ENCODE results near the gene ARF6. TPM values are rescaled to one million over a fixed set of nuclear protein-coding genes. Genes with fewer than 3 reads are reported as not detected.

The ARF6 gene
- total RNA-seq, 4 donors from 2014 or later, result 20.7 to 40.0 (median 30.8) TPM

GRCh38 chr14:49907186-49907585 lies 14.3 kb downstream of the ARF6 start:
- TF ChIP-seq CTCF (IDR thresholded peaks at IDR 0.05 in 4 of 5, conservative IDR thresholded peaks at IDR 0.05 in 1 of 5) (no peak), POLR2A (IDR thresholded peaks at IDR 0.05) (no peak)
- no peak for DNase-seq
- no peaks in the 10 kb centered on the region for H3K36me3 ChIP-seq
- H3K4me1 ChIP-seq, result peaks cover 0 to 6% of the 10 kb centered on the region in 2 donors
- H3K27ac ChIP-seq, result no peak overlapping the region
- no peak overlapping the region for H3K4me3 ChIP-seq
- ATAC-seq, result no peak
- intact Hi-C loops (cut with DNase I; ENCODE audit: low total_unique reads), result loop anchor here (5.0 kb wide), 1 partner anchor 45 kb away; no protein-coding TSS in a partner anchor
- H3K27me3 ChIP-seq, result no peaks in the 10 kb centered on the region
- in situ Hi-C loops (cut with MboI; ENCODE audit: low sequenced_read_pairs in 4 of 4), result no loop called here
- no peaks in the 10 kb centered on the region for H3K9me3 ChIP-seq

- Histone ChIP-seq H3K27me3 (no peaks in the 10 kb centered on the region), H3K4me1 (peaks cover 0 to 6% of the 10 kb centered on the region in 2 donors), H3K4me3 (no peak overlapping the region), H3K27ac (peak overlapping the region in 2 of 4 donors; percentile 4 to 32), H3K9me3 (no peaks in the 10 kb centered on the region), H3K36me3 (no peaks in the 10 kb centered on the region)
- intact Hi-C loops (cut with DNase I; ENCODE audit: low total_unique reads) (loop anchor here (5.0 kb wide), 1 partner anchor 44 kb away; no protein-coding TSS in a partner anchor), in situ Hi-C loops (cut with MboI; ENCODE audit: low sequenced_read_pairs in 4 of 4) (no loop called here)
- ATAC-seq (no peak), DNase-seq (no peak)
- TF ChIP-seq POLR2A (IDR thresholded peaks at IDR 0.05), result no peak
- TF ChIP-seq CTCF (IDR thresholded peaks at IDR 0.05 in 4 of 5, conservative IDR thresholded peaks at IDR 0.05 in 1 of 5), result no peak
Observed at GRCh38 chr14:49908433-49908782, 15.5 kb downstream of the ARF6 start.

GRCh38 chr14:49909016-49909415 lies 16.1 kb downstream of the ARF6 start:
- H3K36me3 ChIP-seq, result no peaks in the 10 kb centered on the region
- no peaks in the 10 kb centered on the region for H3K27me3 ChIP-seq
- DNase-seq (no peak), ATAC-seq (no peak)
- H3K4me1 ChIP-seq, result peaks cover 0 to 6% of the 10 kb centered on the region in 2 donors
- no peak for TF ChIP-seq CTCF (IDR thresholded peaks at IDR 0.05 in 4 of 5, conservative IDR thresholded peaks at IDR 0.05 in 1 of 5)
- in situ Hi-C loops (cut with MboI; ENCODE audit: low sequenced_read_pairs in 4 of 4) (no loop called here), intact Hi-C loops (cut with DNase I; ENCODE audit: low total_unique reads) (loop anchor here (5.0 kb wide), 1 partner anchor 43 kb away; no protein-coding TSS in a partner anchor)
- no peak overlapping the region for H3K27ac ChIP-seq
- H3K9me3 ChIP-seq, result no peaks in the 10 kb centered on the region
- no peak overlapping the region for H3K4me3 ChIP-seq

- Histone ChIP-seq H3K9me3 (no peaks in the 10 kb centered on the region), H3K4me3 (no peak overlapping the region), H3K27ac (no peak overlapping the region), H3K4me1 (no peaks in the 10 kb centered on the region), H3K36me3 (no peaks in the 10 kb centered on the region), H3K27me3 (no peaks in the 10 kb centered on the region)
- intact Hi-C loops (cut with DNase I; ENCODE audit: low total_unique reads), result no loop called here
- in situ Hi-C loops (cut with MboI; ENCODE audit: low sequenced_read_pairs in 4 of 4), result no loop called here
- ATAC-seq, result no peak
- TF ChIP-seq CTCF (IDR thresholded peaks at IDR 0.05 in 4 of 5, conservative IDR thresholded peaks at IDR 0.05 in 1 of 5), result no peak
- no peak for TF ChIP-seq POLR2A (IDR thresholded peaks at IDR 0.05)
- DNase-seq, result no peak
Observed at GRCh38 chr14:49915085-49915484, 22.2 kb downstream of the ARF6 start.

- ATAC-seq (no peak), DNase-seq (no peak)
- intact Hi-C loops (cut with DNase I; ENCODE audit: low total_unique reads) (no loop called here), in situ Hi-C loops (cut with MboI; ENCODE audit: low sequenced_read_pairs in 4 of 4) (no loop called here)
- no peak overlapping the region for H3K4me3 ChIP-seq
- H3K9me3 ChIP-seq, result no peaks in the 10 kb centered on the region
- no peaks in the 10 kb centered on the region for H3K27me3 ChIP-seq
- no peaks in the 10 kb centered on the region for H3K4me1 ChIP-seq
- H3K27ac ChIP-seq, result no peak overlapping the region
- no peak for TF ChIP-seq CTCF (IDR thresholded peaks at IDR 0.05 in 4 of 5, conservative IDR thresholded peaks at IDR 0.05 in 1 of 5)
- no peaks in the 10 kb centered on the region for H3K36me3 ChIP-seq
Observed at GRCh38 chr14:49918706-49919105, 25.8 kb downstream of the ARF6 start.

Data from gastrocnemius medialis (tissue), 4 donors.